ENCODE measurements around the gene DGKQ. TPM values are rescaled to one million over a fixed set of nuclear protein-coding genes. Genes with fewer than 3 reads are reported as not detected.

The DGKQ gene
- total and polyA plus RNA-seq, 2 donors (not counting 3 experiments of a cell fraction or from before 2014, with no cell fraction given): 15.8 to 20.2 TPM

DNA sequence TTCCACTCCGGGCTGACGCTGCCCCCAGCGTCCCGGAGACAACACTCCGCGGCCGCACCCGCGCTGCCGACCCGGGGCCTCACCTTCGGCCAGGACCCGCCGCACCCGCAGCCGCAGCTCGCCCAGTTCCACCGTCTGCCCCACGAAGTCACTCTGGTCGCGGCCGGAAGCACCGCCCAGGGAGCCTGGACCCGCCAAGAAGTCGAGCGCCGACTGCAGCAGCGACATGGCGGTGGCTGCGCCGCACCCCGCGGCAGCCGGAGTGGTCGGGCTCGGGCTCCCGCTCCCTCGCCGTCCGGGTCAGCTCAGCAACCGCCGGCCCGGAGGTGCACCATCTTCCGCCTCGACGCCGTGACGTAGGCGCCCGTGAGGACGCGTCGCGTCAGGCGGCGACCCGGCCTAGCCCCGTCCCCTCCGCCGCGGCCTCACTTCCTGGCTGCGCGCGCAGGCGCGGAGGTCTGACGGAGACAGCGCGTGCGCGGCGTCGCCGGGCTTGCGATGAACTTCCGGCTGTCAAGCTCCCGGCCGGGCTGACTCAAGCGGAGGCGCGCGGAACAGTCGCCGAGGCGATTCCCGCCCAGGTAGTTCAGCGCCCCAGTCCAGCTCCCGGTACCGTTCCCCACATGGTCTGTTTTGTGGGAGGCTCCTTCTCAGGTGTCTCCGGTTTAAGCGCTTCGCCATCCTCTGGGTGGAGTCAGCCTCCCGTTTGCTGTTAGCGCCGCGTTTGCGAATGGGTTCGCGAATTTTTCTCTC, 41.2 kb downstream of the DGKQ start, which contains the start of the genes GAK and TMEM175:
Gene GAK, minus strand, starts transcription at position 357 of the 753 bp plus-strand sequence. Its CDS starts 129 bp downstream, at position 228.
Gene TMEM175, plus strand, starts transcription at position 501 of the 753 bp plus-strand sequence. CDS start 15,280 bp downstream, outside the sequence.
- Histone ChIP-seq H3K27me3 (ENCODE audit: control insufficient read depth in 2 of 2, insufficient read depth in 2 of 2, low read length in 2 of 2) (no peaks in the 10 kb centered on the region), H3K4me1 (ENCODE audit: control insufficient read depth, extremely low read depth, insufficient read depth, low read length) (peaks cover 9% of the 10 kb centered on the region), H4K20me1 (replicated peaks; ENCODE audit: control insufficient read depth, extremely low read depth, insufficient read depth, low read length) (no peaks in the 10 kb centered on the region), H3K36me3 (ENCODE audit: control insufficient read depth in 2 of 2, extremely low read depth in 1 of 2, insufficient read depth in 2 of 2, low read length in 2 of 2) (peaks cover 0 to 2% of the 10 kb centered on the region in 2 experiments), H3K4me2 (ENCODE audit: insufficient read depth, low read length) (peak within 1 kb of the TSS; percentile 91), H3K27ac (ENCODE audit: insufficient read depth, low read depth, low read length) (peak within 1 kb of the TSS; percentile 71), H2AFZ (ENCODE audit: low read depth, low read length) (peak within 1 kb of the TSS; percentile 93), H3K79me2 (ENCODE audit: control insufficient read depth, insufficient read depth, low read length) (peaks cover 39% of the 10 kb centered on the region), H3K9me1 (replicated peaks; ENCODE audit: control insufficient read depth, extremely low read depth, insufficient read depth, low read length) (no peaks in the 10 kb centered on the region), H3K9me3 (replicated peaks; ENCODE audit: control insufficient read depth, insufficient read depth, low read length) (no peaks in the 10 kb centered on the region), H3K9ac (replicated peaks; ENCODE audit: extremely low read depth, insufficient read depth, low read length) (peak within 1 kb of the TSS; percentile 93), H3K4me3 (replicated peaks in 1 of 3; ENCODE audit: insufficient read depth in 1 of 3, low read depth in 1 of 3, low read length in 3 of 3) (peak within 1 kb of the TSS; percentile 82 to 83 (median 82))
- TF ChIP-seq JUN (IDR thresholded peaks at IDR 0.05; ENCODE audit: borderline replicate concordance, insufficient read depth, insufficient read length, low read depth): no peak
- peak; percentile 92 for TF ChIP-seq POLR2A (IDR thresholded peaks at IDR 0.05; ENCODE audit: low read depth, low read length)
- peak; percentile 93 for TF ChIP-seq POLR2AphosphoS5 (IDR thresholded peaks at IDR 0.05; ENCODE audit: insufficient read depth, low read depth, low read length)
- no peak for TF ChIP-seq CTCF (IDR thresholded peaks at IDR 0.05; ENCODE audit: extremely low read depth in 1 of 2, insufficient read depth in 1 of 2, low read depth in 1 of 2, low read length in 2 of 2)
- no peak for TF ChIP-seq EZH2 (IDR thresholded peaks at IDR 0.05; ENCODE audit: borderline replicate concordance, low read depth, low read length, severe bottlenecking)
- TF ChIP-seq GATA2 (IDR thresholded peaks at IDR 0.05; ENCODE audit: insufficient read depth, insufficient read length, low read depth, low read length): no peak
- peak; percentile 27 for TF ChIP-seq FOS (IDR thresholded peaks at IDR 0.05; ENCODE audit: borderline replicate concordance, insufficient read depth, low read length)
- no peak for TF ChIP-seq MYC (IDR thresholded peaks at IDR 0.05; ENCODE audit: low read depth, low read length)
- TF ChIP-seq MAX (IDR thresholded peaks at IDR 0.05; ENCODE audit: insufficient read depth, insufficient read length): peak; percentile 80
- dilution Hi-C loops (cut with MboI; ENCODE audit: extremely low pct_ligation_motif_present, low sequenced_read_pairs): no loop called here
- DNase-seq (ENCODE audit: low read depth, low spot score) (peak; percentile 98), FAIRE-seq (peak; percentile 94)
- no TSS peak for BruUV-seq (replicated peaks)
- POLR2A ChIA-PET: interaction anchor here (0.9 kb wide), 1 partner anchor 11 kb away, joined by 3 read pairs; no protein-coding TSS in a partner anchor
- CTCF ChIA-PET: interaction anchor here (0.9 to 2.9 kb wide), 7 partner anchors 12 to 189 kb away, joined by 3 to 15 read pairs (median 3); partner anchors contain the start of gene IDUA
- intact Hi-C loops (cut with micrococcal nuclease): loop anchor here (1.0 to 2.0 kb wide), 4 partner anchors 41 to 149 kb away; partner anchors contain the start of genes DGKQ and IDUA

All from endothelial cell of umbilical vein (primary cell).